GM19395 (cell line): ENCODE data around the gene NSDHL.
A peak's percentile ranks its signal among the peaks of the same experiment; 100 is the strongest.

Experiments used
- ATAC-seq: cut with Tn5 transposase; IDR thresholded peaks from one replicate; pipeline ENCODE4 v1.9.1; 2021; ENCODE audit warnings: mild to moderate bottlenecking, moderate library complexity; ENCODE audit not compliant: unreplicated experiment

Gene NSDHL

GRCh38 chrX:152892999-152893891, 62.4 kb downstream of the NSDHL start:
- no peak for ATAC-seq

DNA sequence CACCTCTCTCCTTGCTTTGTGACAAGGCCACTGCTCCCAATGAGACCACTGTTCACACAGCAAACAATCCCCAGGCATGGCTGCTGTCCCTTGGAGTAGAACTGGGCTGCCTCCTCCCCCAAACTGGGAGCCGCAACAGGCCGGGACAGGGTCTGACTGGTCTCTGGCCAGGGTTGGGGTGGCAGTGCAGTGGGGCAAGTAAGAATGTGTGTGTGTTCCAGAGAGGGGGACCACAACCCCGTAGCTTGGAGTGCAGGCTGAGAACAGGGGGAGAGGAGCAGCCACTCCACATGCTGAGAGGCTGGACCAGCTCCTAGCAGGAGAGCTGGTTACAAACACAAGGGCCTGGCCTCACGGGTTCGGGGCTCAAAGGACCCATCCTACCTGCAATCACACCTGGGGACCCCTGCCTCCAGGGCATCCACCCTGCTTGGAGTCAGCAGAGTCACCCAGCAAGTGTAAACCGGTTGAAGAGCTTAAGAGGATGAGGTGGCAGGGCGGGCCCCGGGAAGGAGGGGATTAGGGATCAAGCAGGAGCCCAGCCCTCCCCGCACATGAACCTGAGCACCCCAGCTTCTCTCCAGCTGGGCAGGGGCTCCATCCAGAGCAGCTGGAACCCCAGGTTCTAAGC, 63.2 kb downstream of the NSDHL start:
- no peak for ATAC-seq

GRCh38 chrX:152895121-152895520, 64.3 kb downstream of the NSDHL start:
- no peak for ATAC-seq

DNA sequence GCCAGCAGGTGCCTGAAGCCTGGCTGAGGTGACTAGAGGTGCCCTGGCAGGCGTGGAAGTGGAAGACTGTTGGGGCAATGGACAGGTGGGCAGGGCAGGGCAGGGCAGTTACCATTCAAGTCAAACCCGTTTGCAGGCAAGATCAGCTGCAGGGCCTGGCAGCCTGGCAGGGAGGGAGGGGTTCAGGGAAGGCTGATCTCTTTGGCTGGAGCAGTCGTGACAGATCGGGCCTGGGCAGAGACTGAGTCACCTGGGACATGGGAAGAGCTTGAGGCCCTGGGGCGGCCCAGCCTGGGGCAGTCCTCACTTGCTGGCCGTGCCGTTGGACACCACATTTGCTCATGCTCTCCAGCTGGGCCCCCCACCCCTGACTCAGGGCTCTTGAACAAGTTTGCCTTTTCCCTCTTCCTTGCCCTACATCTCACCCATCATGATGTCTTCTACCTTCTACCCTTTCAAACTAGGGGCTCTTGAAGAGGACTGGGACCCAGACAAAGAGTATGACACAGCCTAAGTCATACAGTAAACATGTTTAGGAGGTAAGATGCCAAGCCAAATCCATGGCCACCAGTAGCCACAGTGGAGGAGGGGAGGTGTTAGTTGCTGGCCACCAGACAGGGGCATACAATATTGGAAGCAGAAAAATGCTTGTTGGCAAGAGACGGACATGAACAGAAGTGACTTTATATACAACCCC, 65.0 kb downstream of the NSDHL start:
- no peak for ATAC-seq

DNA sequence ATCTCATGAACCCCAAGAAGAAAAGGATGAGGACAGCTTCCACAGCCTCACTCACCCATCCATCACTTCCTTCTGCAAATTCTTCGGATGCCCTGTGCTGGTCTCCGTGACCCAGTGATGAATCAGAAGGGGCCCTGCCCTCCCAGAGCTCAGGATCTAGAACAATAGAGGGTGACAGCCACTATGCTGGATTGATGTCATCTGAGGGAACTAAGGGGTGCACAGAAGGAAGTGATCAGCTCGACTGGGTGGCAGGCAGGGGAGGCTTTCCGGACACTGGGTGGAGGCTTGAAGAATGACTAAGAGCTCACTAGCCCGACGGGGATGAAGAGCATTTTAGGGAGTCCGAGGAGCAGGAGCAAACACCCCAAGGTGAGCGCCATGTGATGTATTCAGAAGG, 65.6 kb downstream of the NSDHL start:
- ATAC-seq: no peak

- no peak for ATAC-seq
Observed at GRCh38 chrX:152897222-152898131, 66.6 kb downstream of the NSDHL start, which contains the start of gene ZNF185. Gene ZNF185 (plus strand): TSS chrX:152898067. CDS start chrX:152914490, 16,423 bp downstream.

DNA sequence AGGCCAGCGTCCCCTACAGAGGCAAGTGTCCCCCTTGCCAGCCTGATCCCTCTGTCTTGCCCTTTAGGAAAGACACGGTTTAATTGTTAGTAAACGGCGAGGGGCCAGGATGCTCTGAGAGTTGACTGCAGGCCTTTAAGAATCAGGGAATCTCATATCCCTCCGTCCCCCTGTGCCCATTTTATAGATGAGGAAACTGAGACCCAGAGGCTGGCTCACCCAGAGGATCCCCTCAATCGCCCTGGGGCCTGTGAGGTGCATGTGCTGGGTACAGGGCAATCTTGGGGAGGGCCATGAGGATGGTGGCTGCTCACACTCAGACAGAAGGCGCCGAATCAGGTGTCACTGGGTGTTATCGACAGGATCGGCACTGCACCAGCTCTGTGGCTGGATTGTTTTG, 67.6 kb downstream of the NSDHL start:
- ATAC-seq: no peak

GRCh38 chrX:152899111-152899873, 68.4 kb downstream of the NSDHL start:
- ATAC-seq: no peak

DNA sequence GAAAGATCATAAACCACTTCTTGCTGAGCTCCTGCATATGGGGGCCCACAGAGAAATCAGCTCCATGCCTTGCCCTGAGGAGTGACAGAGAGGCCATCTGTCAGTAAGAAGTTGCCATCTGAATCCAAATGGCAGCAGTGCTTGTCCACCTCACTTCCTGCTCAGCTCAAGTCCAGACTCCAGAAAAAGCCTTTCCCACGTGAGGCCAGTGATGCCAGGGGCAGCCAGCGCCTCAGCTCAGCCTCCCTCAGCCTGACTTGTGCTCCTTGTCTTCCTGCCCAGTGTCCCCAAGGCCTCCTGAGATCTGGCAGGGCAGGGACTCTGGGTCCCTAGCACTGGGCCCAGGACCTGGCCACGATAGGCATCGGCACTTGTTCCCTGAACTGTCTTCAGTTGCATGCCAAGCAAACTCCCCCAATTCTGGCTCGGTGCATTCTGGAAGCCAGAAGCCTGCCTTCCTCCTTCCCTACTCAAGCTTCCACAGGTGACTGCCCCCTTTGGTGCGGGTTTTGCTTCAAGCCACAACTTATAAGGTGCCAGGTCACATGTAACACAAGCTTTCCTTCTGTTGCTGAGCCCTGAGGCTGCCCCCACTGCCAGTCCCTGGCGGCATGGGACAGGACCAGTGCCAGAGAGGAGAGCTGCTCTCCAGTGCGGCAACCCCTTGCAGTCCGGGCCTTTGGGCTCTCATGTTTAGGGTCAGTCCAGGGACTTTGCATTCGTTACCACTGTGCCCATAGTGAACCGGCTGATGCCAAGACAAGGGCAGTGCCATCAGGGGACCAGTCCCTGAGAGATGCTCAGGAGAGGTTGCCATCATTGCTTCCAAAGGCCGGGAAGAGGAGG, 69.2 kb downstream of the NSDHL start:
- ATAC-seq: no peak

GRCh38 chrX:152900937-152901445, 70.1 kb downstream of the NSDHL start:
- ATAC-seq: no peak

- ATAC-seq: no peak
Observed at GRCh38 chrX:152901816-152902501, 71.1 kb downstream of the NSDHL start.

DNA sequence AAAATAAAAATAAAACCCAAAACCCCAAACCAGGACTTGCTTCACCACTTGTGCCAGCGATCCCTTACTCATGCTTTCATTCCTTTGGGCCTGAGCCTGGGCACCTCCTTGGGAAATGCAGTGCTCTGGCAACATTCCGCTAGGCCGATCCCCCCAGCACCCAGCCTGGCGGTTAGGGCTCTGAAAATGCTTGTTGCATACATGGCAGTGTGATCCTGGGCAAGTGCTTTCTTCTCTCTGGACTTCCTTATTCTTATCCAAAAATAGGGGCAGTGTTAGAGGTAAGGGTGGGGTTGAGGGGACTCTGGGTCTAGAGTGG, 71.6 kb downstream of the NSDHL start:
- ATAC-seq: no peak

- ATAC-seq: no peak
Observed at GRCh38 chrX:152903589-152903988, 72.7 kb downstream of the NSDHL start.

- peak; percentile 58 for ATAC-seq
Observed at GRCh38 chrX:152904151-152905080, 73.6 kb downstream of the NSDHL start.

GRCh38 chrX:152905081-152905420, 74.2 kb downstream of the NSDHL start:
- ATAC-seq: no peak

DNA sequence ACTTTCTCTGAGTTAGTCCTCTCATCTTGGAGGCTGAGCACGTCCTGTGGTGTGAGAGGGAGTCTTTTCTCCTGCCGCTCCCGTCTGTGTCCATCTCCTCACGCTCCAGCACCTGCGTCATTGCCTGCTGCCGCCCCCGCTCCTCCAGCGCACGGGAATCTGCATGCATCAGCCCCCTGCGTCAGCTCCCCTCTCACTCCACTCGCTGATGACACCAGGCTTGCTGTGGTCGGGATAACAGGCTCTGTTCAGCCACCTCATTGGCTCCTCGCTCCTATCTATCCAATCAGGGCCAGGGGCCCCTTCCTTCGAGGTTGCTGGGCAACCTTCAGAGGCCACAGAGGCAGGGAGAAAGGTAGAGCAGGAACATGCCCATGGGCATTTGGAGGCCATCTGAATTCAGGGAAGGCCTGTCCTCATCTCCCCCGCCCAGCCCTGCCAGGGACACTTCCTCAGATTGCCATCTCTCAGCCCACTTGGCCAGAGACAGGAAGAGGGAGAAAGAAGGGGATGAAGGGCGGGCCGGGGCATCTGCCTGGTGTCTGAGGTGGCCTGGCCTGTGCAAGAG, 76.3 kb downstream of the NSDHL start:
- no peak for ATAC-seq

DNA sequence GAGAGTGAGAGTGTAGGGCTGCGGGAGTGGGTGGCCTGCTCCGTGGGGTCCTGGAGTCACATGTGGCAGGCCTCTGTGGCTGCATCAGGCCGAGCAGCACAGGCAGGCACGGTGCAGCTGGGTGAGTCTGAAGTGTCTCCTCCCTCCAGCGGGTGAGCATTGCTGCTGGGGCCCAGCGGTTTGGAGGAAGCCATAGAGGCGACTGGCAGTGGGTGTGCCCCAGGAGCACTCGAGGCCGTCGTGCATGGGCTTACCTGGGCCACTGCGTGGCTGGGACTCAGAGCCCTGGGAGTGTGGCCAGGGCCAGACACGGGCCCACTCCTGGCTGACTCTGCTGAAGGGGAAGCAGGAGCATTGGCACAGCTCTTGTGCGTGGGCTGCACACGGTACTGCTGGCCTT, 77.6 kb downstream of the NSDHL start:
- ATAC-seq: no peak
